K562 (cell line): ENCODE measurements around the gene DHX35. TPM values are rescaled to one million over a fixed set of nuclear protein-coding genes. Genes with fewer than 3 reads are reported as not detected.

Source experiments
- ATAC-seq: fragments of 200-7000 bp; cut with Tn5 transposase; 3 replicates; pipeline ENCODE4 v1.9.1; 2020; ENCODE audit warnings: moderate library complexity
- BruUV-seq: library from RNA; stranded (reverse); fragments of 400-500 nt; replicated peaks from 2 replicates; lab custom pipeline; 2021; lab: Mats Ljungman, UMichigan
- CTCF ChIA-PET: fragments of 300-600 bp; formaldehyde crosslinking; extraction: SDS; loops from one replicate; lab custom pipeline; 2021; ENCODE audit warnings: low intra/inter-chr PET ratio; lab: Yijun Ruan, JAX
- POLR2A ChIA-PET: fragments of 300-600, 350-650 bp; sonication (Branson Sonifier 250); formaldehyde crosslinking; extraction: SDS; loops from one replicate; lab custom pipeline; 2021; ENCODE audit warnings: antibody characterized with exemption, inconsistent platforms; lab: Yijun Ruan, JAX
- DNase-seq, 4 experiments: peaks; one replicate each; pipeline versions ENCODE4 v3.0.0 to v3.0.0-alpha.2; 2011 to 2018; ENCODE audit warnings: low spot score in 3 of 4, mixed read lengths in 3 of 4; ENCODE audit errors: extremely low read depth in 1 of 4
- FAIRE-seq: peaks from 2 replicates; lab custom pipeline; 2011; peaks lifted over from hg19 to GRCh38; lab: Jason Lieb, UNC
- H2AFZ ChIP-seq: 2 replicates; pipeline ENCODE4 v1.6.0; 2011; ENCODE audit warnings: low read depth, low read length, control low read depth, inconsistent platforms
- H3K27ac ChIP-seq: fragments of 200-600 bp; 3 replicates; pipeline ENCODE4 v1.8.0; 2011; ENCODE audit warnings: low read depth, mild to moderate bottlenecking, control low read depth, inconsistent platforms, low read length, moderate library complexity, mixed read lengths; ENCODE audit errors: extremely low read depth
- H3K27me3 ChIP-seq, 2 experiments: fragments of 300-600 bp in 1 of 2; 2 replicates in 1 of 2; 3 replicates in 1 of 2; pipeline versions ENCODE4 v1.6.0 to v1.8.0; 2011; ENCODE audit warnings: inconsistent platforms in 2 of 2, low read length in 2 of 2, mild to moderate bottlenecking in 1 of 2, mixed read lengths in 1 of 2, moderate library complexity in 1 of 2; ENCODE audit not compliant: control insufficient read depth in 2 of 2, insufficient read depth in 2 of 2
- H3K36me3 ChIP-seq: fragments of 300-600 bp; 3 replicates; pipeline ENCODE4 v1.8.0; 2011; ENCODE audit warnings: mild to moderate bottlenecking, low read length, inconsistent platforms; ENCODE audit not compliant: control insufficient read depth, insufficient read depth
- H3K4me1 ChIP-seq, 2 experiments: fragments of 200-600 bp in 1 of 2; replicated peaks in 1 of 2; 2 replicates in 1 of 2; 3 replicates in 1 of 2; pipeline versions ENCODE4 v1.5.1 to v1.8.0; 2011; ENCODE audit warnings: inconsistent platforms in 2 of 2, low read length in 2 of 2, mild to moderate bottlenecking in 1 of 2, mixed read lengths in 1 of 2, moderate library complexity in 1 of 2; ENCODE audit not compliant: control insufficient read depth in 2 of 2, insufficient read depth in 2 of 2
- H3K4me2 ChIP-seq: 2 replicates; pipeline ENCODE4 v1.6.1; 2011; ENCODE audit warnings: low read length, control low read depth, inconsistent platforms, mixed read lengths; ENCODE audit not compliant: insufficient read depth
- H3K4me3 ChIP-seq: fragments of 200-600 bp; sonication (generic), shearing (Covaris generic); 2 replicates; pipeline ENCODE4 v1.5.1; 2016; ENCODE audit warnings: control low read depth, inconsistent platforms
- H3K79me2 ChIP-seq: fragments of 200-600 bp; 3 replicates; pipeline ENCODE4 v1.8.0; 2011; ENCODE audit warnings: low read length, inconsistent platforms; ENCODE audit not compliant: control insufficient read depth, insufficient read depth
- H3K9ac ChIP-seq, 2 experiments: 2 replicates each; pipeline versions ENCODE4 v1.6.0 to v1.6.1; 2011; ENCODE audit warnings: low read depth in 2 of 2, low read length in 2 of 2, control low read depth in 1 of 2, inconsistent platforms in 1 of 2, mild to moderate bottlenecking in 1 of 2, mixed read lengths in 1 of 2; ENCODE audit not compliant: insufficient read depth in 1 of 2
- H3K9me1 ChIP-seq: one replicate; pipeline ENCODE4 v1.6.0; 2011; ENCODE audit warnings: inconsistent platforms, mild to moderate bottlenecking, low read length, moderate library complexity; ENCODE audit not compliant: control insufficient read depth, insufficient read depth
- H3K9me3 ChIP-seq: replicated peaks from 2 replicates; pipeline ENCODE4 v1.5.1; 2011; ENCODE audit warnings: low read depth, low read length, inconsistent platforms; ENCODE audit not compliant: control insufficient read depth, insufficient read depth
- H4K20me1 ChIP-seq: replicated peaks from 2 replicates; pipeline ENCODE4 v1.6.1; 2011; ENCODE audit warnings: low read length, inconsistent platforms, mixed read lengths; ENCODE audit not compliant: control insufficient read depth, insufficient read depth
- CREM ChIP-seq: IDR thresholded peaks from 2 replicates; pipeline ENCODE4 v1.6.1; 2014; ENCODE audit warnings: antibody characterized with exemption, low read depth
- ESRRA ChIP-seq: fragments of 450-650 bp; IDR thresholded peaks from 2 replicates; pipeline ENCODE4 v1.6.1; 2014; ENCODE audit warnings: low read depth, mild to moderate bottlenecking, moderate library complexity, borderline replicate concordance
- GATAD2A ChIP-seq: fragments of 450-650 bp; IDR thresholded peaks from 2 replicates; pipeline ENCODE4 v1.6.1; 2017
- NCOA4 ChIP-seq: fragments of 450-650 bp; IDR thresholded peaks from 2 replicates; pipeline ENCODE4 v1.6.1; 2018; ENCODE audit warnings: mild to moderate bottlenecking; ENCODE audit not compliant: partially characterized antibody
- SMARCA4 ChIP-seq: fragments of 450-650 bp; IDR thresholded peaks from 2 replicates; pipeline ENCODE4 v1.6.1; 2016
- SP2 ChIP-seq: IDR thresholded peaks from 2 replicates; pipeline ENCODE4 v1.6.1; 2011; ENCODE audit warnings: mild to moderate bottlenecking, low read depth, low read length, moderate library complexity; ENCODE audit not compliant: poor library complexity, severe bottlenecking; ENCODE audit errors: extremely low read depth
- TCF3 ChIP-seq: sonication (generic); formaldehyde crosslinking; IDR thresholded peaks from 2 replicates; pipeline ENCODE4 v1.4.0; 2020; ENCODE audit warnings: mild to moderate bottlenecking, missing genetic modification reagents
- TCFL5 ChIP-seq: fragments of 250-450 bp; sonication (Bioruptor Pico); conservative IDR thresholded peaks from 2 replicates; pipeline ENCODE4 v1.6.1; 2021; ENCODE audit warnings: mild to moderate bottlenecking, moderate library complexity, matching md5 sums
- TGIF2 ChIP-seq: sonication (generic); formaldehyde crosslinking; IDR thresholded peaks from 2 replicates; pipeline ENCODE4 v1.8.1; 2022; ENCODE audit warnings: mild to moderate bottlenecking, missing genetic modification reagents, moderate library complexity
- ZFPM2 ChIP-seq: fragments of 250-450 bp; sonication (Bioruptor Pico); IDR thresholded peaks from 2 replicates; pipeline ENCODE4 v1.5.1; 2022; ENCODE audit warnings: mild to moderate bottlenecking
- ZNF232 ChIP-seq: sonication (generic); formaldehyde crosslinking; IDR thresholded peaks from 2 replicates; pipeline ENCODE4 v1.8.0; 2022; ENCODE audit warnings: mild to moderate bottlenecking, missing genetic modification reagents
- ZNF551 ChIP-seq: fragments of 250-450 bp; sonication (Bioruptor Pico); IDR thresholded peaks from 2 replicates; pipeline ENCODE4 v1.5.0; 2021; ENCODE audit warnings: mild to moderate bottlenecking, moderate library complexity
- WGBS: fragments of 100-300 bp; shearing (Covaris generic); methylation state at CpG from one replicate; pipeline ENCODE4 v1.1.6; 2016; ENCODE audit warnings: low coverage, mixed read lengths; ENCODE audit not compliant: insufficient coverage; ENCODE audit errors: missing lambda C conversion rate; 5-methylcytosine and 5-hydroxymethylcytosine counted together
- in situ Hi-C: fragments of 300-500 bp; cut with MboI; formaldehyde crosslinking; loops from 4 replicates; pipeline ENCODE4 v1.15.0; 2018; ENCODE audit warnings: inconsistent platforms, mixed read lengths
- intact Hi-C: fragments of 100-400 bp; cut with micrococcal nuclease; formaldehyde crosslinking; loops from 2 replicates; pipeline ENCODE4 v1.14.2; 2022
- polyA plus RNA-seq, 8 experiments: library from polyadenylated mRNA; depleted of rRNA in 4 of 8; stranded (reverse) in 5 of 8; unstranded in 3 of 8; fragments of >200 nt; fragmentation: Nextera tagmentation in 2 of 8; fragmentation: Illumina TruSeq in 1 of 8; extraction: Ambion mirVana in 2 of 8; extraction: Trizol in 1 of 8; gene quantifications; 2 replicates each; pipeline versions ENCODE4 v1.2.1 to v1.2.3, GENCODE V29; 2011 to 2014; ENCODE audit warnings: inconsistent platforms in 1 of 8, missing spikeins in 1 of 8
- total RNA-seq, 7 experiments: library from RNA; depleted of rRNA in 6 of 7; stranded (reverse); fragments of >200 nt in 6 of 7; fragmentation: Illumina TruSeq in 2 of 7; extraction: Trizol in 2 of 7; gene quantifications; 2 replicates each; pipeline versions ENCODE4 v1.2.1 to v1.2.3, GENCODE V29; 2011 to 2021; ENCODE audit warnings: low replicate concordance in 1 of 7

Gene DHX35
- total and polyA plus RNA-seq, 9 of the 15 experiments (the other 6 are each of a cell fraction or from before 2014, with no cell fraction given), result 6.5 to 25.6 (median 16.9) TPM

GRCh38 chr20:39042279-39043150 is 80.4 kb downstream of the DHX35 start:
- peaks cover 2 to 8% of the 10 kb centered on the region in 2 experiments; a peak in 3 of 5 replicates for H3K4me1 ChIP-seq
- no peak overlapping the region for H2AFZ ChIP-seq
- no TSS peak for BruUV-seq
- no peak for ATAC-seq
- no peaks in the 10 kb centered on the region for H3K79me2 ChIP-seq
- H3K27me3 ChIP-seq, result no peaks in the 10 kb centered on the region
- intact Hi-C loops, result loop anchor here (10.0 kb wide), 2 partner anchors 288 to 318 kb away; partner anchors contain the start of gene SLC32A1
- peak overlapping the region in 1 of 2 experiments; percentile 45; a peak in 1 of 4 replicates for H3K9ac ChIP-seq
- no peak for FAIRE-seq
- CTCF ChIA-PET, result no interaction called here
- H3K4me2 ChIP-seq, result no peak overlapping the region
- no peak for DNase-seq
- no peaks in the 10 kb centered on the region for H3K9me3 ChIP-seq
- no peak for TF ChIP-seq TGIF2
- TF ChIP-seq TCFL5 (CRISPR knock-in tag), result no peak
- no peak for TF ChIP-seq ZNF232 (CRISPR knock-in tag)
- TF ChIP-seq ZNF551 (CRISPR knock-in tag), result no peak
- no peak for TF ChIP-seq CREM
- TF ChIP-seq ESRRA, result no peak
- no peak for TF ChIP-seq NCOA4
- TF ChIP-seq SMARCA4, result no peak
- no peak for TF ChIP-seq SP2
- TF ChIP-seq TCF3 (CRISPR knock-in tag), result no peak
- no peak for TF ChIP-seq ZFPM2 (CRISPR knock-in tag)
- TF ChIP-seq GATAD2A, result no peak
- TF ChIP-seq, all 486 proteins: peak for 0
- H4K20me1 ChIP-seq, result no peaks in the 10 kb centered on the region
- no peak overlapping the region for H3K27ac ChIP-seq
- in situ Hi-C loops, result loop anchor here (10.0 kb wide), 1 partner anchor 398 kb away; no protein-coding TSS in a partner anchor
- WGBS, result 86% methylated on average over 15 of the region's 15 CpGs
- H3K36me3 ChIP-seq, result peaks cover 45% of the 10 kb centered on the region; the same call in 2 of the 3 replicates
- H3K4me3 ChIP-seq, result no peak overlapping the region
- POLR2A ChIA-PET, result no interaction called here
- no peaks in the 10 kb centered on the region for H3K9me1 ChIP-seq
